ENCODE data around the gene ZBTB20.

Gene ZBTB20

GRCh38 chr3:115038817-115039216, 108.3 kb downstream of the ZBTB20 start:
- FAIRE-seq (no peak), DNase-seq (ENCODE audit: insufficient read length, low spot score) (no peak)

- no peak for DNase-seq (ENCODE audit: insufficient read length, low spot score)
- no peak for FAIRE-seq
Measured at GRCh38 chr3:115022835-115023398, 124.2 kb downstream of the ZBTB20 start.

GRCh38 chr3:115022199-115022598, 124.9 kb downstream of the ZBTB20 start:
- FAIRE-seq (no peak), DNase-seq (ENCODE audit: insufficient read length, low spot score) (no peak)

DNA sequence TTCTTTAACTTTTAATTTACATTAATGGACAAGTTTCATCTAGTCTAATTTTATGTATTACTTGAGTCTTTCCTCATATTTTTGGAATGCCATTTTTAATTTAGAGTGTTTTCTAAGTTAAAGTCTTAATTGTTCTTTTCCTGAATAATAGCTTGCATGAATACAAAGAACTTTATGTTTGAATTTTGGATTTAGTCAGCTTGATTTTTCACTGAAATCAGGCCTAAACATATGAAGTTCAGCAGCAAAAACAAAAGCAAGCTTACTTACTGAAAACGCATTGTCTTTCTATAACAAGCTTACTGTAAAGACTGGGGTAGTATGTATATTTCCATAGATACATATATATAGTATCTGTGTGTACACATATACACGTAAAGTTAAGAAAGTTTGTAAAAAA, 126.0 kb downstream of the ZBTB20 start:
- DNase-seq (ENCODE audit: insufficient read length, low spot score): no peak
- no peak for FAIRE-seq

- DNase-seq (ENCODE audit: insufficient read length, low spot score): no peak
- FAIRE-seq: no peak
Measured at GRCh38 chr3:115019900-115020299, 127.2 kb downstream of the ZBTB20 start.

DNA sequence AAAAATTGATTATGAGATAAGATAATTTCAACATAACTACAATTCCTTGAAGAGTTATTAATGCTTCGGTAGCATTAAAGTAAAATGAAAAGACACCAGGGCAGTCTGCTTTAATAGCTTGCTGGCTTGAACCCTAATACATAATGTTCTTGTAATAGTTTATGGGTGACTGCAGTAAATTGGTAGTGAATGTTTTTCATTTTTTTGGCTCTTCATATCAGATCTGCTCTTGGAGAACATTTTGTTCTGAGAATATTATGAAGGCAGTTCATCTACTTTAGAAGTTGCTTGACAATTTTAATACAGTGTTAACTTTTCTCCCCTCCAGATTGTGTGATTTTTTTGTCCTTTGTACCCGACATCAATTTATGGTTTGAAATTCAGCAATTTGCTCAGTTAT, 128.4 kb downstream of the ZBTB20 start:
- no peak for FAIRE-seq

GRCh38 chr3:115007966-115008365, 139.1 kb downstream of the ZBTB20 start:
- FAIRE-seq: no peak

More for the DNA sequence above, 128.4 kb downstream of the ZBTB20 start:
- no peak for DNase-seq (ENCODE audit: insufficient read length, low spot score)

DNA sequence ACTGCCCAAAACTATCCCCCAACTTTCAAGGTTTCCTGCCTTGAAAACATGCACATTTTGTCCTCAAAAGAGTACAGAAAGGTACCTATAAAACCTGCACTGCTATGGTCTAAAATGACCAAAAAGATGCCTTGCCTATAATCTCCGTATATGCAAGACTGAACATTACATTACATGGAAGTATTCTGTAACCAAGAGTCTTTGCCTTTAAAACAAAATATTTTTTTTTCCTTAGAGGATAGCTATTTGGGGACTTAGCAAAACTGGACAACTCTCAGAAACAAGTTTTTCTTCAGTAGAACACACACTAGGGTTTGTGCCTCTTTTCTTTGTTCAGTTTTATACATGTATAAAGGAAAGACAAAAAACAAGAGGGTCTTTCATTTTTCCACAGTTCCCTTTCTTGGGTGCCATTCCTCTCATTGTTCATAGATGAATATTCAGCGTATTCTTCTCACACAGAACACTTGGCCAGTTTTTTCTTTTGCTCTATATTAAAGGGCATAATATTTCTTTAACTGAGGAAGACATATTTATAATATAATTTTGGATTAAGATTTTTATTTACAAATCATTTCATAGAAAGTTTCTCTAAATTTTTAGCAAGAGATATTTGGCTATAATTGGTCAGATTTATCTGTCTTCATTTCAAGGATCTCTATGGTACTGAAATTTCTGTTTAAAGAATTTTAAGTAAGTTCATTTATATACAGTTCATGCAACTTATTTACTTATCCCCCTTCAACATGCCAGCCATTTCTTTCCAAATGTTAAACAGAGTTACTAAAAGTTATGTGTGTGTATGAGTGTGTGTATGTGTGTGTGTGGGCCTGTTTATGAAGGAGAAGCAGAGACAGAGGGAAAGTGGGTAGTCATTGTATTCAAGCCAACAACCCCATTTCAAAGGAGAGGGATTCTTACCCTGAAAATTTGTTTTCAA, 142.6 kb downstream of the ZBTB20 start:
- FAIRE-seq (no peak), DNase-seq (ENCODE audit: insufficient read length, low spot score) (no peak)

More at GRCh38 chr3:115007966-115008365, 139.1 kb downstream of the ZBTB20 start:
- DNase-seq (ENCODE audit: insufficient read length, low spot score): no peak

DNA sequence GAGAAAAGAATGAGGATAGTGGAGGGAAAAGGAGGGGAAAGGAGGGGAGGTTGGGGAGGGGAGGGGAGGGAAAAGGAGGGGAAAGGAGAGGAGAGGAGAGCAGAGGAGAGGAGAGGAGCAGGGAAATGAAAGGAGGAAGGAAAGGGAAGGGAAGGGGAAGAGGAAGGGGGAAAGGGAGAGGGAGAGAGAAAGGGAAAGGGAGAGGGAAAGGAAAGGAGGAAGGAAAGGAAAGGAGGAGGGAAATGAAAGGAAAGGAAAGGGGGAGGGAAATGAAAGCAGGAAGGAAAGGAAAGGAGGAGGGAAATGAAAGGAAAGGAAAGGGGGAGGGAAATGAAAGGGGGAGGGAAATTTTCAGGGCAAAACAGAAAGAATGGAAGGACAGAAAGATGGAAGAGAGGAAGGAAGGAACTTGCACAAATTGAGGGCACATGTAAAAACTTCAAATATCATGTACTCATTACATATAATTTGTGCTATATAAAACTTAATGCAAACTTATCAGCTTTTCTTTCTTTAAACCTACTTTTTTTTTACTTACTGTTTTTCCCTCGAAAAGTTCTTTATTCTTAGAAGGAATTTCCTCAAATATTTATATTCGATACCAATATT, 148.0 kb downstream of the ZBTB20 start:
- DNase-seq (ENCODE audit: insufficient read length, low spot score) (no peak), FAIRE-seq (no peak)

- FAIRE-seq (no peak), DNase-seq (ENCODE audit: insufficient read length, low spot score) (no peak)
Measured at GRCh38 chr3:114994554-114995341, 152.3 kb downstream of the ZBTB20 start.

- DNase-seq (ENCODE audit: insufficient read length, low spot score) (no peak), FAIRE-seq (no peak)
Measured at GRCh38 chr3:114985776-114986175, 161.3 kb downstream of the ZBTB20 start.

GRCh38 chr3:114983248-114983647, 163.8 kb downstream of the ZBTB20 start:
- DNase-seq (ENCODE audit: insufficient read length, low spot score) (no peak), FAIRE-seq (no peak)

DNA sequence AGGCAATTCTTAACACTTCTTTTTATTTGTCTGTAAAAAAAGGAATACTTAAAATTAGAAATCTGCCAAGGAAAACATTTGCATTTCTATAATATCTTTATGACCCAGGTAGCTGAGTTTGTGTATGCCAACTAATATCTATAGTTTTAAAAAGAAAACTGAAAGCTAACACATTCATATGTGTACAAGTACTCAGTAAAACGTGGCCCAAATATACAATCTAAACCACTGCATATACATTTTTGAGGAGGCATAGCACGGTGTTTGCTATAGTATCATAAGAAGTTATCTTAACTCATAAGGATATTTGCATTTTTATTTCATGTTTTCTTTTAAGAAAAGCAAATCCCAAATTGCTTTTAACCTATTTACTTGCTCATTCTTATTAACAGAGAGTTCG, 172.7 kb downstream of the ZBTB20 start:
- DNase-seq (ENCODE audit: insufficient read length, low spot score): no peak
- no peak for FAIRE-seq

GRCh38 chr3:114973536-114973935, 173.6 kb downstream of the ZBTB20 start:
- FAIRE-seq: peak; percentile 11

DNA sequence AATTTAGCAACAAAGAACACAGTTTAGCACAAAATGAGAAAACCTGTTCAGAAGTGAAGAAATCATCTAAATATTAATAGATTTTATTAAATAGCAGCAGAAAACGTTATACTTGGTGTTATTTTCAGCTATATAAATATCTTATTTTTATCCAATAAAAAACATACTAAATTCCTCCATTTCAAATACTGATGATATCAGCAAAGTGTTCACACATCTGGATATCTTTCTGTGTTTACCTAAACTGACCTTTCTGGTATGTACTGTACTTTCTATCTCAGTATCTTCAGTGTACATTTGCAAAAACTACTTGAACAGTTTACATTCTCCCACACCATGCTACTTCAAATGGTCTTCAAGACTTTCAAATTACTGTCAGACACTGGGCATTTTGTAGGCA, 179.9 kb downstream of the ZBTB20 start:
- DNase-seq (ENCODE audit: insufficient read length, low spot score) (no peak), FAIRE-seq (no peak)

More at GRCh38 chr3:114973536-114973935, 173.6 kb downstream of the ZBTB20 start:
- no peak for DNase-seq (ENCODE audit: insufficient read length, low spot score)

GRCh38 chr3:114962189-114962588, 184.9 kb downstream of the ZBTB20 start:
- DNase-seq (ENCODE audit: insufficient read length, low spot score): no peak
- no peak for FAIRE-seq

GRCh38 chr3:114958930-114959329, 188.2 kb downstream of the ZBTB20 start:
- no peak for DNase-seq (ENCODE audit: insufficient read length, low spot score)
- FAIRE-seq: no peak

GRCh38 chr3:114953800-114954199, 193.3 kb downstream of the ZBTB20 start:
- no peak for FAIRE-seq
- no peak for DNase-seq (ENCODE audit: insufficient read length, low spot score)

GRCh38 chr3:114953215-114953799, 193.8 kb downstream of the ZBTB20 start:
- FAIRE-seq (no peak), DNase-seq (ENCODE audit: insufficient read length, low spot score) (no peak)

DNA sequence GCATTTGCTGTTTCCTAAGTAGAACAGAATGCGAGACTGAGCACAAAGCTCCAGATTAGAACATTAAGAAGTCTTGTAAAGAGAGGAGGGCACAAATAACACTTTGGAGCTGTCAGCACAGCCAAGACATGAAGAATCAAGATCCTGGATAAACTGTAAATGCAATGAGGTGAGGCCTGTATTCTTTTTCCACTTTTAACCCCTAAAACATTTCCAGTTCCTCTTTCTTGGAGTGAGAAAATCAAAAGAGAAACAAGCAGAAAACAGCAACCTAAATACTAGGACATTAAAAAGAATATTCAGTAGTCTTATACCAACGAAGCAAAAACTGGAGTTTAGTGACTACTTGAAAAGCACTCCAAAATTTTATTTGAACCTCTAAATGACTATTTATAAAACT, 204.3 kb downstream of the ZBTB20 start:
- FAIRE-seq: no peak
- DNase-seq (ENCODE audit: insufficient read length, low spot score): no peak
